Common myeloid progenitor, CD34-positive (primary cell): ENCODE results near the gene ISY1. TPM values are rescaled to one million over a fixed set of nuclear protein-coding genes. Genes with fewer than 3 reads are reported as not detected.
A peak's percentile ranks its signal among the peaks of the same experiment; 100 is the strongest.

Experiments used
- CTCF ChIA-PET: fragments of 350-600 bp; sonication (Branson Sonifier 250); formaldehyde crosslinking; loops from one replicate; lab custom pipeline; 2021; ENCODE audit warnings: antibody characterized with exemption; lab: Charles Lee
- POLR2A ChIA-PET: fragments of 350-600 bp; sonication (Branson Sonifier 250); formaldehyde crosslinking; loops from one replicate; lab custom pipeline; 2021; ENCODE audit warnings: antibody characterized with exemption; lab: Charles Lee
- DNase-seq, 3 donors: peaks; one replicate each; pipeline versions ENCODE4 v3.0.0 to v3.0.0-alpha.2; 2013
- H3K27ac ChIP-seq, 2 experiments: 1 replicate in 1 of 2; 2 replicates in 1 of 2; pipeline ENCODE4 v1.7.0; 2013; ENCODE audit warnings: inconsistent platforms in 2 of 2, low read length in 2 of 2, mild to moderate bottlenecking in 2 of 2, low read depth in 1 of 2, moderate library complexity in 1 of 2; ENCODE audit not compliant: severe bottlenecking in 2 of 2, insufficient read depth in 1 of 2, poor library complexity in 1 of 2
- H3K27me3 ChIP-seq, 5 experiments: replicated peaks in 2 of 5; 1 replicate in 3 of 5; 2 replicates in 2 of 5; pipeline versions ENCODE4 v1.6.1 to v1.7.0; 2013; ENCODE audit warnings: low read length in 4 of 5, mild to moderate bottlenecking in 2 of 5, moderate library complexity in 2 of 5, inconsistent platforms in 1 of 5; ENCODE audit not compliant: insufficient read depth in 5 of 5, control insufficient read depth in 4 of 5
- H3K36me3 ChIP-seq, 4 experiments: 1 replicate in 2 of 4; 2 replicates in 2 of 4; pipeline versions ENCODE4 v1.6.1 to v1.7.0; 2013; ENCODE audit warnings: low read length in 3 of 4, control low read depth in 1 of 4, mild to moderate bottlenecking in 1 of 4; ENCODE audit not compliant: control insufficient read depth in 4 of 4, insufficient read depth in 4 of 4
- H3K4me1 ChIP-seq, 4 experiments: 1 replicate in 3 of 4; 2 replicates in 1 of 4; pipeline versions ENCODE4 v1.6.1 to v1.7.1; 2013; ENCODE audit warnings: low read length in 3 of 4, mild to moderate bottlenecking in 3 of 4, control low read depth in 1 of 4, inconsistent platforms in 1 of 4, moderate library complexity in 1 of 4; ENCODE audit not compliant: control insufficient read depth in 4 of 4, insufficient read depth in 4 of 4; ENCODE audit errors: control extremely low read depth in 1 of 4
- H3K4me3 ChIP-seq, 7 experiments: 1 replicate in 4 of 7; 2 replicates in 3 of 7; pipeline versions ENCODE4 v1.5.1 to v1.7.0; 2013; ENCODE audit warnings: mild to moderate bottlenecking in 7 of 7, low read length in 6 of 7, moderate library complexity in 6 of 7, inconsistent platforms in 2 of 7, low read depth in 2 of 7, control low read depth in 1 of 7; ENCODE audit not compliant: insufficient read depth in 4 of 7, control insufficient read depth in 1 of 7; ENCODE audit errors: extremely low read depth in 1 of 7
- H3K9me3 ChIP-seq, 5 experiments: 1 replicate in 4 of 5; 2 replicates in 1 of 5; pipeline versions ENCODE4 v1.6.1 to v1.7.1; 2013; ENCODE audit warnings: low read length in 4 of 5, mild to moderate bottlenecking in 2 of 5, inconsistent platforms in 1 of 5, low read depth in 1 of 5, moderate library complexity in 1 of 5; ENCODE audit not compliant: control insufficient read depth in 4 of 5, insufficient read depth in 2 of 5; ENCODE audit errors: control extremely low read depth in 1 of 5
- WGBS: methylation state at CpG from one replicate; pipeline ENCODE4 v1.1.5; 2013; ENCODE audit not compliant: insufficient coverage; 5-methylcytosine and 5-hydroxymethylcytosine counted together
- polyA plus RNA-seq: library from polyadenylated mRNA; unstranded; fragments of 120-200 nt; gene quantifications from one replicate; pipeline ENCODE4 v1.2.1, GENCODE V29; 2013

Gene ISY1
- 49.3 TPM for polyA plus RNA-seq

DNA sequence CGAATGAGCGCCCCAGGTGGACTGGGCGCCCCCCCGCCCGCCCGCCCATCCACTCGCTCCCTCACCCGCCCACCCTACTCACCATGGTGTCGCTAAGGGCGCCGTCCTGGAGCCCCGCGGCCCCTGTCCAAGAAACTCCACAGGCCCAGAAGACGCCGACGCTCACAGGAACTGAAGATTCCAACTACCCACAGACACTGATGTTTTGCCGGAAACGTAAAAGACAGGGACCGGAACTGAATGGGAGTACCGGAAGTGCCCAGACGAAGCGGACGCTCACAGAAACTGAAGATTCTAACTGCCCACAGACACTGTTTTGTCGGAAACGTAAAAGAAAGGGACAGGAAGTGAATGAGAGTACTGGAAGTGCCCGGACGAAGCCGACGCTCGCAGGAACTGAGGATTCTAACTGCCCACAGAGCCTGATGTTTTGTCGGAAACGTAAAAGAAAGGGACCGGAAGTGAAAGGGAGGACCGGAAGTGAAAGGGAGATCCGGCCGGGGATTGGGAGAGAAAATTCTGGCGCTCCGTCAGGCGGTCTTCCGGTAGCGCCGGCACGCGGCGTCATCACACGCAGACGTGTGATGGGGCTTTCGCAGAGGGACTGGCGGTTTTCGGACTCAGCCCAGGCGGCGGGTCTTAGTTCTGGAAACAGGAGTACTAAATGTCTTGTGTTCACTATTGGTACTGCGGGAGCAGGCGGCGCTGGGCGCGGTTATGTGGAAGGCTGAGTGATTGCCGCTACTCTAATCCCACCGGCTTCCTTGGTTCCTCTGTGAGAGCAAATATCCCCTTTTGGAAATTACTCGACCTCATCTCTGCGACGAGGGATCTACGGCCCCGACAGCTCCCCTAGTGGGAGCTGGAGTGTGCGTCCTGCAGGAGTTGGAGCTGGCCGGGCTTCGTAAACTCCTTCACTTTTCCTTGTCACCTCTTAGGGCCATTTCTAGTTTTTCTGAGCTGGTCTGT is at the start of gene ISY1:
Gene ISY1 (minus strand): TSS at position 173 of the 969 bp plus-strand sequence. CDS start 88 bp downstream, at position 85.
- WGBS = 0% methylated on average over 42 of the region's 67 CpGs
- CTCF ChIA-PET = interaction anchor here (0.7 to 2.8 kb wide), 16 partner anchors 9 to 191 kb away, joined by 3 to 24 read pairs (median 5); partner anchors contain the start of gene RAB43
- peak within 1 kb of the TSS; percentile 94 to 97 for H3K27ac ChIP-seq
- POLR2A ChIA-PET = interaction anchor here (1.4 to 2.6 kb wide), 3 partner anchors 21 to 85 kb away, joined by 3 to 12 read pairs (median 4); partner anchors contain the start of gene CNBP
- H3K9me3 ChIP-seq = no peaks in the 10 kb centered on the region
- peaks cover 0 to 33% (median 18%) of the 10 kb centered on the region in 4 experiments for H3K36me3 ChIP-seq
- H3K27me3 ChIP-seq = no peaks in the 10 kb centered on the region
- peak; percentile 93 to 96 (median 95) for DNase-seq
- H3K4me3 ChIP-seq = peak within 1 kb of the TSS; percentile 84 to 99 (median 92)
- H3K4me1 ChIP-seq = peaks cover 9 to 30% (median 22%) of the 10 kb centered on the region in 4 experiments

DNA sequence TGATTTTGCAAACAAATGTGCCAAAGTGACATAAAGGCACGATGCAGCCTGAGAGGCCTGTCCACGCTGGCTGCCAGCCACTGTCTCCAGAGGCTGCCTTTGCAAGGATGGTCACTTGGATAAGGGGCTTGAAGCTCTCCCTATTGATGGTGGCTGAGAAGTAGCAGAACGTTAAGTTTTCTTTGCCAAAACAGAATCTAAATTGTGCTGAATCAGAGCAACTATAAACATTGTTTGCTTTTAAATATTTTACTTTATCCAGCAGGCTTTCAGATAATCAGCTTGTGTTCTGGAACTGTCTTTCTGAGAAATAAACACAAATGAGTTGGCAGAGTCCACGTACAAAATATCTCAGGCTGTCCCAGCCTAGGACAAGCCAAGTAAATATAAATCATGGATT is 46.6 kb upstream of the ISY1 start:
- CTCF ChIA-PET = interaction anchor here (0.8 kb wide), 1 partner anchor 44 kb away, joined by 5 read pairs; no protein-coding TSS in a partner anchor
- Histone ChIP-seq H3K4me3 (no peak overlapping the region), H3K9me3 (no peaks in the 10 kb centered on the region), H3K27me3 (no peaks in the 10 kb centered on the region), H3K36me3 (no peaks in the 10 kb centered on the region), H3K4me1 (peaks cover 0 to 6% (median 1%) of the 10 kb centered on the region in 4 experiments), H3K27ac (no peak overlapping the region)
- POLR2A ChIA-PET = no interaction called here
- no peak for DNase-seq
- WGBS = 96% methylated on average over 2 of the region's 4 CpGs

DNA sequence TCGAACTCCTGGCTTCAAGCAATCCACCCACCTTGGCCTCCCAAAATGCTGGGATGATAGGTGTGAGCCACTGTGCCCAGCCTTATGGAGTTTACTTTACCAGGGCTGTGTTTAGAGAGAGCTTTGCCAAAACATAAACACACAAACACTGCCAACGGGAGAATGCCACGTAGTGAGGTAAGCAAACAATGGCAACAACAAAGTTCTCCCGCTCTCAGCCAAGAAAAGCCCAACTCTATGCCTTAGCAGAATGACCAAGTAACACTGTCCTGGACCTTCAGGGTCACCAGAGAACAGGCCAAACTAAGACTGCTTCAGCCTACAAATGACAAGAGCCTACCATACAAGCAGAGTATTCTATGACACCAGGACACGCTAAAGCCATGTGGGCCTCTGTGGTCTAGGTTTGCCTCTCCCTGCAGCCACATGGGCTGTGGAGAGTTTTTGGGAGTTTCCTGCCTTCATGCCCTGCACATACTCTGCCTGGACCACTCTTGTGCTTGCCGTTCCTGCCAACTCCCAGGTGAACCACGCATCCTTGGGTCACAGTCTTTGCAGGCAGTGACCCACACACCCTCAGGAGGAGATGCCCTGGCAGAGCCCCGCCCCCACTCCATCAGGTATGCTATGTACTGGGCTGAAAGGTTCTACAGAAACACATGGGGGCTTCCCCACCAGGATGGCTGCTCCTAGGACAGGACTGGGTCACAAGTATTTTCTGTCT is 44.4 kb upstream of the ISY1 start:
- 99% methylated on average over 7 of the region's 8 CpGs for WGBS
- Histone ChIP-seq H3K36me3 (no peaks in the 10 kb centered on the region), H3K27me3 (no peaks in the 10 kb centered on the region), H3K4me3 (no peak overlapping the region), H3K9me3 (no peaks in the 10 kb centered on the region), H3K27ac (no peak overlapping the region), H3K4me1 (no peaks in the 10 kb centered on the region)
- no peak for DNase-seq
- POLR2A ChIA-PET = no interaction called here
- CTCF ChIA-PET = no interaction called here

DNA sequence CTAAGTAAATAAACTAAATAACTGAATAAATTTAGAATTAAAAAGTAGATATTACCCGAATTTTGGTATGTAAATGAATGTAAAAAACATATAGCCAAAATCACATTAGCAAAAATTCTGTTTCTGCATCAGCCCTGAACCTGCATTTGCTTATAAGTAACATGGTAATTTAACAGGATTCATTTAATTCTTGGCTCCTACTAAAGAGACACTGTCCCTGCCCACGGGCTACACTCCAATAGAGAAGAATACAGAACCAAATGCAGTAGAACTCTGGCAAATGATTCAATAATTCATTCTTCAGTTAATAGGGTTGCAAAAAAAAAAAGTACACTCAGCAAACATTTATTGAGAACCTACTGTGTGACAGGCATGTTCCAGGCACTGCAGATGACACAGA is 43.6 kb upstream of the ISY1 start:
- CTCF ChIA-PET = interaction anchor here (0.8 to 1.5 kb wide), 4 partner anchors 9 to 42 kb away, joined by 3 to 6 read pairs (median 4); no protein-coding TSS in a partner anchor
- Histone ChIP-seq H3K4me3 (no peak overlapping the region), H3K27me3 (no peaks in the 10 kb centered on the region), H3K36me3 (no peaks in the 10 kb centered on the region), H3K4me1 (no peaks in the 10 kb centered on the region), H3K9me3 (no peaks in the 10 kb centered on the region), H3K27ac (no peak overlapping the region)
- DNase-seq = no peak
- 100% methylated on average over 1 of the region's 2 CpGs for WGBS
- POLR2A ChIA-PET = no interaction called here

DNA sequence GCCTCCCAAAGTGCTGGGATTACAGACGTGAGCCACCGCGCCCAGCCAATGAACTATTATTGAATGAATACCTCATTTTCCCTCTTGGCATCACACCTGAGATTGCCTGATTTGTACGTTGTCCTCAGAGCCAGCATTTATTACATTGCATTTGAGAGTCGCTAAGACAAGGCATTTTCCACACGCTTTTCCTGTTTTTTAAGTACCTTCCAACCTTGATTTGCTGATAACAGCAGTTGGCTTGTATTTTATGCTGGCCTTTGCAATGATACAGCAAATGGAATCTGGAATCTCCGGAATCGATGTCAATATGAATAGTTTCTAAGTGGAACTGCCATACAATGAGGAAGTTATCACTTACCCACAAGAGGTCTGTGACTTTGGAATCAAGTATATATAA is 38.5 kb upstream of the ISY1 start:
- 71% methylated on average over 6 of the region's 8 CpGs for WGBS
- Histone ChIP-seq H3K4me1 (peaks cover 5 to 29% (median 22%) of the 10 kb centered on the region in 4 experiments), H3K27me3 (no peaks in the 10 kb centered on the region), H3K4me3 (no peak overlapping the region), H3K9me3 (no peaks in the 10 kb centered on the region), H3K27ac (no peak overlapping the region), H3K36me3 (no peaks in the 10 kb centered on the region)
- CTCF ChIA-PET = interaction anchor here (1.1 kb wide), 1 partner anchor 13 kb away, joined by 6 read pairs; no protein-coding TSS in a partner anchor
- DNase-seq = peak in 2 of 3 donors; percentile 33 to 41
- POLR2A ChIA-PET = no interaction called here

DNA sequence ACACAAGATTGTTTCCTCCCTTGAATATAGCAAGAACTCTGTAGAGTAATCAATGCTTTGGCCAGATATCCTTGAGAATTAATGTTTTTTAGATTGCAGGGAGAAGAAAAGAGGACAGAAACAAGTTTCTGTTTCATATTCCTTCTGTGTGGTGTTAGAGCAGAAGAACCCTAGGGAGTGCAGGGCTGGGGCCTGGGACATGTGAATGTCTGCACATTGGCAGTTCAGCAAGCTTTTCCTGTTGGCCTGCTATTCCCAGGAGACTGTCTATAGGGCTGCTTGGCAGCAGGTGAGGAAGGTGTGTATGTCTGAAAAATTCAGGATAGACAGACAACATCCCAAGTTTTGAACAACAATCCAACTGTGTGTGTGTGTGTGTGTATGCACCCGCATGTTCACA is 36.5 kb upstream of the ISY1 start:
- no CpG with 5 or more reads among the region's 1 CpG for WGBS
- DNase-seq = no peak

More for the DNA sequence above, 36.5 kb upstream of the ISY1 start:
- no peak overlapping the region for H3K4me3 ChIP-seq
- H3K27me3 ChIP-seq = no peaks in the 10 kb centered on the region
- ChIA-PET POLR2A (no interaction called here), CTCF (interaction anchor here (1.0 to 1.6 kb wide), 5 partner anchors 11 to 49 kb away, joined by 3 to 5 read pairs (median 4); no protein-coding TSS in a partner anchor)
- H3K9me3 ChIP-seq = no peaks in the 10 kb centered on the region
- no peak overlapping the region for H3K27ac ChIP-seq
- H3K36me3 ChIP-seq = no peaks in the 10 kb centered on the region
- H3K4me1 ChIP-seq = peaks cover 5 to 29% (median 22%) of the 10 kb centered on the region in 4 experiments
